ENCODE measurements around the gene MMP3.

DNA sequence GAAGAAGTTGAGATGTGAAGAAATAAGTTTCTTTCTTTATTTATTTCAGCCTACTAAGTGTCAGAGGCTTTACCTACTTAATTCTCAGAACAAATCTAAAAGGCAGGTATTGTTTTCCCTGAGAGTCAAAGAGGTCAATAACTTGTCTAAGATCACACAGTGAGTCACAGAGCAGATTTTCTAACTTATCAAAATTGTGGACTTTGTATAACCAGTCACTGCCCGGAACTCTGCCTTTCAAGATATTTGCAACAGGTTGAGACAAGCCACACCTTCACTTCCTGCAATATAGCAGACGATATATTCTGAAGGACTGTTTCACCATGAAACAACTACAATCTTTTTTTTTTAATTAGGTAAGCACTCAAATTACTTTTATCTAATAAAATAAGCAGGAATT, 10.5 kb upstream of the MMP3 start:
- TF ChIP-seq CTCF (IDR thresholded peaks at IDR 0.05) (no peak), POLR2AphosphoS5 (IDR thresholded peaks at IDR 0.05) (no peak)

Measured in prostate gland (tissue), 2 donors.